Astrocyte (in vitro differentiated cells and primary cell): Measurements from ENCODE around the gene CDC16.

Source experiments
- CTCF ChIP-seq: IDR thresholded peaks from 2 replicates; pipeline ENCODE4 v1.5.1; 2011; ENCODE audit warnings: low read depth, mild to moderate bottlenecking, inconsistent platforms, low read length, moderate library complexity; ENCODE audit not compliant: insufficient read depth
- EZH2 ChIP-seq: IDR thresholded peaks from 2 replicates; pipeline ENCODE4 v1.6.1; 2012; ENCODE audit warnings: mild to moderate bottlenecking, low read length, inconsistent platforms; ENCODE audit not compliant: insufficient read depth

DNA sequence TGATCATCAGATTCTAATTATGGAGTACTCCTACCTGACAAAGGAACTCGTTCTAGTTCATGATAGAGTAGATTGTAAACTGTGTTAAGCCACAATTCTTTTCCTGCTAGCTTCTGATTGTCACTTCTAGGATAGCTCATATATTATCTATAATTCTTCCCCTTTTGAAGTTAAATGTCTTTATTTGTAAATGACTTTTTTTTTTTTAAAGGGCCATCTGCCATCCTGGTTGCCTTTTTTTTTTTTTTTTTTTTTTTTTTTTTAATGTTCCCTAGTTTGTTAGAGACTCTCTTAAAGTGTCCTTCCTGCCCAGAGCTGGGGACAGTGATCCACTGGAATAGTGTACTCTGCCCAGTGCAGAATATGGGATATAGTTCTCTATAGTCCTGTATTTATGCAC lies 83.9 kb downstream of the CDC16 start:
- TF ChIP-seq CTCF (no peak), EZH2 (no peak)
